ENCODE data around the gene GAREM1. TPM values are rescaled to one million over a fixed set of nuclear protein-coding genes. Genes with fewer than 3 reads are reported as not detected.

GAREM1 gene
- total RNA-seq, 2 experiments from 2014 or later: 0.06 TPM; not detected in 1

DNA sequence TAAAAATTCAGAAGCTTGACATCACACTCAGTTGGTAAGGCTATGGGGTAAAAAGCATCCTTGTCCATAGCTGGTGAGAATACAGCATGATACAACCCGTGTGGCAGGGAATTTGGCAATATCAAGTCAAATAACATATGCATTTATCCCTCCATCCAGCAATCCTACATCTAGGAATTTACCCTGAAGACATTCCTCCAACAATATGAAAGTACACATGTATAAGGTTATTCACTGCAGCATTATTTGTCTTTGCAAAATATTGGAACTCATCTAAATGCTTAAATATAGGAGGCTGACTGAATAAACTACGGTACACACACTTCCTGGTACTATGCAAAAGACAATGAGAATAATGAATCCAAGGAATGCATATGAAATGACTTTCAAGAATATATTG lies 179.9 kb downstream of the GAREM1 start:
- no peak overlapping the region for H3K27ac Mint-ChIP-seq
- H3K27me3 Mint-ChIP-seq: peaks cover 4% of the 10 kb centered on the region
- ATAC-seq (ENCODE audit: low read depth) (no peak), DNase-seq (no peak)
- H3K4me3 Mint-ChIP-seq: no peak overlapping the region
- no peaks in the 10 kb centered on the region for H3K4me1 Mint-ChIP-seq
- H3K9me3 Mint-ChIP-seq: peaks cover 1% of the 10 kb centered on the region
- POLR2A ChIA-PET: no interaction called here
- H3K36me3 Mint-ChIP-seq: no peaks in the 10 kb centered on the region

DNA sequence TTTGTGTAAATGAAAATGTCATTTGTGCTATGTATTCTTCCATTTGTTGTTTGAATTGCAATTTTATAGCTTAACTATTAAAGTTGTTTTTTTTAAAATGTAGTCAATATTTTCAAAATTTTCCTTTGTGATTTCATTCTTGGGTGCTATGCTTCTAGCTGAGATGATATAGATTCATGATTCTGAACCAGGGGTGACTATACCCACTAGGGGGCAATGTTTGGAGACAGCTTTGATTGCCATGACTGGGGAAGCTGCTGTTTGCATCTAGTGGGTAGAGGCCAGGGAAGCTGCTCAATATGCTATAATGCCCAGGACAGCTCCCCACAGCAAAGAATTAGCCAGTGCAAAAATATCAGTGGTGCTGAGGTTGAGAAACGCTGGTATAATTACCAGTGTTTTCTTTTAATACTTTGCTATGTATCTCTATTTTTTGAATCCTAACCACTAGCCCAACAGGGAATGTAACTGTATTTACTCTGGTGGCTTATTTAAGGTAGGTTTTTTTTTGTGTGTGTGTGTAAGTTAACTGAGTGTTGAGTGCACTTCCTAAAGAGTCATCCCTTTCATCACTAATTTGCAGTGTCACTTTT lies 181.1 kb downstream of the GAREM1 start:
- H3K27me3 Mint-ChIP-seq: peaks cover 7% of the 10 kb centered on the region
- H3K27ac Mint-ChIP-seq: no peak overlapping the region
- H3K36me3 Mint-ChIP-seq: no peaks in the 10 kb centered on the region
- POLR2A ChIA-PET: no interaction called here
- H3K4me3 Mint-ChIP-seq: no peak overlapping the region
- H3K4me1 Mint-ChIP-seq: no peaks in the 10 kb centered on the region
- no peak for DNase-seq
- H3K9me3 Mint-ChIP-seq: peaks cover 1% of the 10 kb centered on the region
- ATAC-seq (ENCODE audit: low read depth): peak; percentile 61

DNA sequence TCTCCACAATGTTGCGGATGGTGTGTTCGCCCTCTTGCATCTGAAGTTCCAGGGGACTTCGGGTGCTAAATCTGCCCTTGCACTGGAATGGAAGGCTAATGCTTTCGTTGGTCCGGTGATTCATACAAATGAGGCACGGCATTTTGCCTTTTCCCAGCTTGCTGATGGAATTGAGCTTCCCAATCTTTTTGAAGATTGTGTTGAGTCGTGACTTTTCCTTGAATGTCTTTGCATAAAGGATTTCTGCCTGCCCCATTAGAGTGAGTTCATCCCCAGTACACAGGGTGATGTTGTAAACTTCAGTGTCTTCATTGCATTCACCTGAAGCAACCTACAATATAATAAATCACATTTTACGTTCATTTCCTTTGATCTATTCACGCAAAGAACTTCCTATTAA lies 182.8 kb downstream of the GAREM1 start:
- H3K4me1 Mint-ChIP-seq: no peaks in the 10 kb centered on the region
- no peak for ATAC-seq (ENCODE audit: low read depth)
- no peaks in the 10 kb centered on the region for H3K36me3 Mint-ChIP-seq
- POLR2A ChIA-PET: no interaction called here
- H3K27ac Mint-ChIP-seq: no peak overlapping the region
- peaks cover 6% of the 10 kb centered on the region for H3K27me3 Mint-ChIP-seq
- H3K9me3 Mint-ChIP-seq: peaks cover 1% of the 10 kb centered on the region
- H3K4me3 Mint-ChIP-seq: no peak overlapping the region
- DNase-seq: no peak

DNA sequence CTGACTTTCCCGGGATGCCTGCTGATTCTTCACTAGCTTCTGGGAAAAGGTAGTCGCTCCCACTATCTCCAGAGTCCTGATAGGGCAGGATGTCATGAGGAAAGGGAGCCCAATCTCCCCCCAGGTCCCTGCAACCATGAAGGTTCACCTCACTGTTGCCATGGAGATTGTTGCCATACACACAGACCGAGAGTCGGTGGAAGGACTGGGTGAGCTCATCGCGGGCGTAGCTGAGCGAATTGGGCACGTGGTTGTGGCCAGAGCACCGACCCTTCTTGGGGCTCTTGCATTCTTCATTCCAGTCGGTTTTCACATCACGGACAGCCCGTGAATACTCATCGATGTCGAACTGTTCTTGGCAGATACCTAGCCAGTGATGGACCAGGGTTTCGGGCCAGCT lies 183.4 kb downstream of the GAREM1 start:
- H3K27ac Mint-ChIP-seq: no peak overlapping the region
- no peak overlapping the region for H3K4me3 Mint-ChIP-seq
- H3K9me3 Mint-ChIP-seq: peaks cover 1% of the 10 kb centered on the region
- ATAC-seq (ENCODE audit: low read depth) (no peak), DNase-seq (no peak)
- H3K27me3 Mint-ChIP-seq: peaks cover 6% of the 10 kb centered on the region
- POLR2A ChIA-PET: no interaction called here
- no peaks in the 10 kb centered on the region for H3K4me1 Mint-ChIP-seq
- H3K36me3 Mint-ChIP-seq: no peaks in the 10 kb centered on the region

DNA sequence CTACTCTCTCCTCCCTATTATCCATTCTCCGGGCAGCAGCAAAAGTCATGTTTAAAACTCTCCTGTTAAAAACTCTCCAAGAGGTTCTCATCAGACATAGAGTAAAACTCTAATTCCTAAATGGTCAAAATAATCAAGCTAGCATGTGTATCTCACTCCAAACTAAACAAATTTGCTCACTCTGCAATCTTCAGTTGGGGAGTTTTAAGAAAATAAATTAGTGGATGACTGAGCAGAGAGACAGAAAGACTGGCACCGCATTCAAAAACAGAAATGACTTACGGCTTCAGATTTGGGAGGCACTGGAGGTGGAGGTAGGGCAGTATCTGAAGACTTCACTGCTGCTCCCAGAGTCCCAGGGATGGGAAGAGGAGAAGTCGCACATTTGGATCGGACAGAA lies 183.9 kb downstream of the GAREM1 start:
- peaks cover 6% of the 10 kb centered on the region for H3K27me3 Mint-ChIP-seq
- POLR2A ChIA-PET: no interaction called here
- peaks cover 1% of the 10 kb centered on the region for H3K9me3 Mint-ChIP-seq
- no peak overlapping the region for H3K27ac Mint-ChIP-seq
- DNase-seq: no peak
- no peak for ATAC-seq (ENCODE audit: low read depth)
- no peaks in the 10 kb centered on the region for H3K36me3 Mint-ChIP-seq
- H3K4me1 Mint-ChIP-seq: no peaks in the 10 kb centered on the region
- no peak overlapping the region for H3K4me3 Mint-ChIP-seq

DNA sequence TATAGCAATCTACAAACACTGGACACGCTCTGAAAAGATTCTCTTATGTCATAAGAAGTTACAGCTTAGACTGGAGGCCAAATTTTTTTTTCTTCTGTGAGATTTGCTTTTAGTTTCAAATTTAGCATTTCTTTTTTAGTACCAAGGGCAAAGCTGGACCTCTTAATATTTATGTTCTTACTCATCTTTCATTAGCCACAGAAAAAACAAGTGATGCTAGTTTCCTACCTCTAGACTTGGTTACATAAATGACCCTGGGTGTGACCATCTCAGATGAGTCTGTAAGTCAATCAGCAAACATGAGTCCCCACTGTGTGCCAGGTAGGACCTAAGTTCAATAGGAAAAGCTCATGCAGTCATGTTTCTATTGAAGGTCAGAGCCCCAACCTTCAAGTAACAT lies 186.4 kb downstream of the GAREM1 start:
- ATAC-seq (ENCODE audit: low read depth): no peak
- no peak for DNase-seq
- H3K36me3 Mint-ChIP-seq: no peaks in the 10 kb centered on the region
- peaks cover 3% of the 10 kb centered on the region for H3K27me3 Mint-ChIP-seq
- H3K4me1 Mint-ChIP-seq: no peaks in the 10 kb centered on the region
- no peak overlapping the region for H3K27ac Mint-ChIP-seq
- H3K4me3 Mint-ChIP-seq: no peak overlapping the region
- POLR2A ChIA-PET: no interaction called here
- no peaks in the 10 kb centered on the region for H3K9me3 Mint-ChIP-seq

DNA sequence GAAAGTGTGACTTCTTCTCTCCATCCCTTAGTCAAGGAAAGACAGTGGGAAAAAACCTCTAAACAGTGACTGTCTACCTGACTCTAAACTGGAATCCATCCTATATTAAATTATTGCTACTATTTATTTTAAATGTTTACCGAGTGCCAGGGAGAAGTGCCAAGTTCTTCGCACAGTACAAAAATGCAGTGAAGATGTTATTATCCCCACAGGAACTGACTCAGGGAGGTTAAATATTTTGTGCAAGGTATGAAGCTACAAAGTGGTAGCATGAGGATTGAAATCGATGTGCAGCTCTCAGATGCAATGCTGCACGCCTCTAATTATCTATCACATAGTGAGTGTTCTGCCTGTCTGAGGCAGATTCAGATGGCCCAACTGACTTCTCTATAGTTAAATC lies 189.8 kb downstream of the GAREM1 start:
- Mint-ChIP-seq H3K36me3 (no peaks in the 10 kb centered on the region), H3K27ac (no peak overlapping the region), H3K4me1 (no peaks in the 10 kb centered on the region), H3K9me3 (no peaks in the 10 kb centered on the region), H3K4me3 (no peak overlapping the region), H3K27me3 (peaks cover 17% of the 10 kb centered on the region)
- POLR2A ChIA-PET: no interaction called here
- DNase-seq: no peak
- no peak for ATAC-seq (ENCODE audit: low read depth)

DNA sequence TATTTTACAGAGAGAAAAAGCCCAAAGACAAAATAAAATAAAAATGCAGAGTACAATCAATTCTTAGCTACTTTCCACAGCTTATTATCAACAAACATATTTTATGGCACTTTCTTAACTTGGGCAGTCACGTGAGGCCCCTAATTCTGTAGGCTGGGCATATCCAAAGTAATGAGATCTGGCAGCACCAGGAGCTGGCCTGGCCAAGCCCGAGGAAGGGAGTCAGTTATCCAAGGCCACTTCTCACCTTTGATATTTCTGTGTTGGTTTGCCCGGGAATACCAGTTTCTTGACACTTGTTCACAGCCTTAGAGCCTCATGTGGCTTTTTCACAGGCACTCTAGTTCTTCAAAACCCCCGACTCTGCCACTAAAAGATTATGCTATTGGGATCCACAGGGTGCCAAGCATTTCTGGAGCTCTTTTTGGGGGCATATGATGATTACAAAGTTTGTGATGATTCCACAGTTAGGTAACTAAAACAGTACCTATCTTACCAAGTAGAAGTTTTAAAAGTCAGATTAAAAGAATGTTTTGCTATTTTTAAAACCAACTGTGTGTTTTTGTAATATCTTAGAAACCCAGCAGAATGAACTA lies 190.4 kb downstream of the GAREM1 start:
- Mint-ChIP-seq H3K9me3 (no peaks in the 10 kb centered on the region), H3K4me1 (no peaks in the 10 kb centered on the region), H3K27me3 (peaks cover 17% of the 10 kb centered on the region), H3K4me3 (no peak overlapping the region), H3K36me3 (no peaks in the 10 kb centered on the region), H3K27ac (no peak overlapping the region)
- DNase-seq (no peak), ATAC-seq (ENCODE audit: low read depth) (no peak)
- POLR2A ChIA-PET: no interaction called here

DNA sequence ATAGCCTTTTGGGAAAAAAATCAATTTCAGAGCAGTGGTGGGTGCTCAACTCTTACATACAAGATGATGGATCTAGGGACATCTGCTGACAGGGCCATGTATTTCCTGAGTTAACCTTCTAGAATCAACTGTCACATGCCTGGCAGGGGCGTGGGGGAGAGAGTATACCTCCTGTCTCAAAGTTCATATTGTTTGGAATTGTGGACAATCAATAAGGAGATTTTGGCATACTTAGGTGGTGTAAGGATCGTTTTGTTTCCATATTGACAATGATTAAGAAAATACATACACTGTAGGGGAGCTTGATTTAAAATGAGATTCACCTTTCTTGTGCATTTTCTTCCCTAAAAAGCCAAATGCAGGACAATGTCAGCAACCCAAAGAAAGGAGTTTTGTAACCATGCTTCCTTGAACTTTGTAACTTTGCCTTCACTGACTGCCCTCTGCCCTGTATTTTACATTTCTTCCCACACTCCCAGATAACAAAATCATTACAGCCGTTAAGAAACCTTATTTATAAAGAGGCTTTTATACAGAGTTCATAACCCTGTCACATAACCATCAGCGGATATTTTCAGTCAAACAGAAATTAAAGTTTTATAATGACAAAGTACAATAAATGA lies 192.4 kb downstream of the GAREM1 start:
- Mint-ChIP-seq H3K27ac (no peak overlapping the region), H3K4me3 (no peak overlapping the region), H3K9me3 (no peaks in the 10 kb centered on the region), H3K27me3 (peaks cover 16% of the 10 kb centered on the region), H3K4me1 (no peaks in the 10 kb centered on the region), H3K36me3 (no peaks in the 10 kb centered on the region)
- DNase-seq (no peak), ATAC-seq (ENCODE audit: low read depth) (no peak)
- POLR2A ChIA-PET: no interaction called here

DNA sequence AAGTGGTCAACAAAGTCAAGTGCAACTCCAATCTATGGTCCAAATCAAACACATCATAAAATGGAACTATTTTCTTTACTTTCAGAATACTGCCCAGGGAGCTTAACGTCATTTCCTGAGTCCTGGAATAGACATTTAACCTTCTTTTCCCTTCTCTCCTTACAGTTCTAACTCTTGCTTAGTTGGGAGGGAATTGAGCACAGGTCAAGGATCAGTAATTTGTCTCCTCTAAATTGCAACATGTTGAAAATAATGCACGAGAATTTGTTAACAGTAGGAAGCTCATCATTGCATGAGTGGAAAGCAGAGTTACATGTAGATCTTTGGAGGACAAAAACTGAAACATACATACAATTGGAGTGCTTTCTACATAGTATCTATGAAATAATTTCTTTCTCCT lies 193.1 kb downstream of the GAREM1 start:
- ATAC-seq (ENCODE audit: low read depth): no peak
- no peaks in the 10 kb centered on the region for H3K4me1 Mint-ChIP-seq
- no peaks in the 10 kb centered on the region for H3K9me3 Mint-ChIP-seq
- no peaks in the 10 kb centered on the region for H3K36me3 Mint-ChIP-seq
- POLR2A ChIA-PET: no interaction called here
- no peak for DNase-seq
- H3K4me3 Mint-ChIP-seq: no peak overlapping the region
- no peak overlapping the region for H3K27ac Mint-ChIP-seq
- H3K27me3 Mint-ChIP-seq: peaks cover 16% of the 10 kb centered on the region

DNA sequence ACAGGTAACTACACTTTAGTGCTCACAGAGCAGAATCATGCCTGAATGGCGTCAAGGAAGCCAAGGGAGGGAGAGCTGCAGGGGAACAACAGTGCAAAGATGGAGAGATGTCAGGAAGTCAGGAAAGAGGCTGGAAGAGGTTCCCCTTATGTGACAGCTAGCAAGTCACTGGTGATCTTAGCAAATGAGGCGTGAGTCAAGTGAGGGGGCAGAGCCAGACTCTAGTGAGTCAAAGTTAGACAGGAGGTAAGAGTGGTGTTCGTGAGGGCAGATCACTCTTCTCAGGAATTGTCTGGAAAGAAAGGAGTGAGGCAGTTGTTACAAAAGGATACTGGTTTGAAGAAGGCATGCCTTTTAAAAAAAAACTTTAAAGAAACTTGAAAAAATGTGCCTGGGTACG lies 193.8 kb downstream of the GAREM1 start:
- POLR2A ChIA-PET: no interaction called here
- ATAC-seq (ENCODE audit: low read depth) (no peak), DNase-seq (no peak)
- Mint-ChIP-seq H3K27me3 (peaks cover 16% of the 10 kb centered on the region), H3K36me3 (no peaks in the 10 kb centered on the region), H3K27ac (no peak overlapping the region), H3K4me1 (no peaks in the 10 kb centered on the region), H3K9me3 (no peaks in the 10 kb centered on the region), H3K4me3 (no peak overlapping the region)

DNA sequence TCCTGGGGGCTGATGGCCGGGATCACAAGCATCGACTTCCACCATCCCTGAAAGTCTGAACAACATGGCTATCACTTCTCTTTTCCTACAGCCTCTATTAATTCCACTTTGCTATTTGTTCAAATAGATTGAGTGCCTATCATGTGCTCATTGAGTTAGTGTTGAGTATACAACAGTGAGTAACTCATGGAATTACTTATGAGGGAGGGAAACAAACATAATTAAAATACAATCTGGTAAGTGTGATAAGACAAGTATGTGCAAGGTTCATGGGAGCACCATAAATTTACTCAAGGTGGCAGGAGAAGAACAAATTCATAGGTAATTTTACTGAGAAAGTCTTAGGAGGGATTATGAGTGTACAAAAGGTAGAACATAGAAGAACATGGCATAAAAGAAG lies 194.4 kb downstream of the GAREM1 start:
- Mint-ChIP-seq H3K27me3 (peaks cover 16% of the 10 kb centered on the region), H3K36me3 (no peaks in the 10 kb centered on the region), H3K9me3 (no peaks in the 10 kb centered on the region), H3K4me1 (no peaks in the 10 kb centered on the region), H3K27ac (no peak overlapping the region), H3K4me3 (no peak overlapping the region)
- DNase-seq (no peak), ATAC-seq (ENCODE audit: low read depth) (no peak)
- POLR2A ChIA-PET: no interaction called here

DNA sequence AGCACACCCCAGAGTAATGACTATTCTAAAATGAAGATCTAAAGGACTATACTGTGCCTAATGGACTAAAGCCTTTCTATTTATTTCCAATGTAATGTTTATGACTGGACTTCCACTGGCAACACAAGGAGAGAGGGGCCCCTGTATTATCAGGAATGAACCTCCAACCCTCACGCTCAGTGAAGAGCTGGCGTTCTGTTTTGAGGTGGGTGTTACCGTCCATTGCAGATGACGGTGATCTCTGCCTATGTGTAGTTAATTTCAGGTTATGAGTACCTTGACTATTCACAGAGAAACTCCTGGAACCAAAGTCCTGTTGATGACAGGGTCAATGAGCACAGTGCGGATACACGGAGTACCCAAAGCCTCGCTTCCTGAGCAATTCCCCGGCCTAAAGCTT lies 195.5 kb downstream of the GAREM1 start:
- DNase-seq (no peak), ATAC-seq (ENCODE audit: low read depth) (no peak)
- POLR2A ChIA-PET: no interaction called here
- no peaks in the 10 kb centered on the region for H3K9me3 Mint-ChIP-seq
- H3K4me1 Mint-ChIP-seq: no peaks in the 10 kb centered on the region
- H3K27ac Mint-ChIP-seq: no peak overlapping the region
- H3K4me3 Mint-ChIP-seq: no peak overlapping the region
- no peaks in the 10 kb centered on the region for H3K36me3 Mint-ChIP-seq
- H3K27me3 Mint-ChIP-seq: peaks cover 16% of the 10 kb centered on the region

DNA sequence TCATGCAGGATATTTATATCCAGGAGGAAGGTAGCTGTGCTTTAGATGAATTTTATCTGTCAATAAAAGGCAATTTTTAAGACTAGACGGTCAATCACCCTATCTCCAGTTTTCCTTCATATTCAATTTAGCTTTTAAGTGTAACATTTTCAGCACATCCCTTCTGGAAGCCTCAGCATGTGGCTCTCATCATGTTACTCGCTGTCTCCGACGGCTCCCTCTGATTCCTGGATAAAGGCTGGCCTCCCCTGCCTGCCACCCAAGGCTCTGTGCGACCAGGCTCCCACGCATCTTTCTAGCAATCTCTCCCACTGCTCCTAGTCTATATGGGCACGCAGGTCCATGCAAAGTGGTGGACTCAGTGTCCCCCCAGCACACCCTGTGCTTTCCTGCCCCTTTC lies 196.4 kb downstream of the GAREM1 start:
- no peak overlapping the region for H3K4me3 Mint-ChIP-seq
- no peaks in the 10 kb centered on the region for H3K36me3 Mint-ChIP-seq
- no peak for ATAC-seq (ENCODE audit: low read depth)
- peaks cover 16% of the 10 kb centered on the region for H3K27me3 Mint-ChIP-seq
- H3K9me3 Mint-ChIP-seq: no peaks in the 10 kb centered on the region
- no peak for DNase-seq
- H3K4me1 Mint-ChIP-seq: no peaks in the 10 kb centered on the region
- POLR2A ChIA-PET: no interaction called here
- no peak overlapping the region for H3K27ac Mint-ChIP-seq
